ENCODE data around the gene RASIP1. TPM values are rescaled to one million over a fixed set of nuclear protein-coding genes. Genes with fewer than 3 reads are reported as not detected.
"Not testable (repeated sequence)": the region's sequence is repeated elsewhere in the genome, so short reads cannot be mapped to it uniquely, and the experiment has no call there.

The RASIP1 gene
- total RNA-seq, 1 donor from 2014 or later = 31.2 TPM

DNA sequence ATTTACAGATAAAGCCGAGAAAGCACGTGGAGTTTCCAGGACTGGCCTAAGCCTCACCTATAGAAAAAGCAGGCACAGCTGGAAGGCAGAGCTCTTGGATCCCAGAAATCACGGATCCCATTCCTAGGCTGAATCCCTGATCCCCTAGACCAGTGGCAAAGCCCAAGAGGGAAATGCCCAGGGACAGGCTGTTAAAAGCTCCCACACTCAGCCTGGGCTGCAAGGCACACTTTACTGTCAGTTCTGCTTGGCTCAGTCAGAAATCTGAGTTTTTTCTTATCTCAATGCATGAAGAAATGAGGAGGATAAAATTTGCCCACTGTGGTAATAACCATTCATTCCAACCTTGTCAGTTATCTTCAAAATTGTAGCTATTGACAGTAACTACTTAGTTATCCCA, 52.6 kb downstream of the RASIP1 start:
- Histone ChIP-seq H3K27ac (no peak overlapping the region), H3K36me3 (no peaks in the 10 kb centered on the region), H3K4me1 (no peaks in the 10 kb centered on the region), H3K9me3 (no peaks in the 10 kb centered on the region), H3K27me3 (no peaks in the 10 kb centered on the region), H3K4me3 (no peak overlapping the region)
- intact Hi-C loops (cut with DNase I) = no loop called here
- DNase-seq (ENCODE audit: extremely low spot score in 2 of 2) = no peak
- no peak for TF ChIP-seq POLR2AphosphoS5 (IDR thresholded peaks at IDR 0.05; ENCODE audit: insufficient read depth in 1 of 2, low read depth in 1 of 2)
- TF ChIP-seq, protein P1, sequence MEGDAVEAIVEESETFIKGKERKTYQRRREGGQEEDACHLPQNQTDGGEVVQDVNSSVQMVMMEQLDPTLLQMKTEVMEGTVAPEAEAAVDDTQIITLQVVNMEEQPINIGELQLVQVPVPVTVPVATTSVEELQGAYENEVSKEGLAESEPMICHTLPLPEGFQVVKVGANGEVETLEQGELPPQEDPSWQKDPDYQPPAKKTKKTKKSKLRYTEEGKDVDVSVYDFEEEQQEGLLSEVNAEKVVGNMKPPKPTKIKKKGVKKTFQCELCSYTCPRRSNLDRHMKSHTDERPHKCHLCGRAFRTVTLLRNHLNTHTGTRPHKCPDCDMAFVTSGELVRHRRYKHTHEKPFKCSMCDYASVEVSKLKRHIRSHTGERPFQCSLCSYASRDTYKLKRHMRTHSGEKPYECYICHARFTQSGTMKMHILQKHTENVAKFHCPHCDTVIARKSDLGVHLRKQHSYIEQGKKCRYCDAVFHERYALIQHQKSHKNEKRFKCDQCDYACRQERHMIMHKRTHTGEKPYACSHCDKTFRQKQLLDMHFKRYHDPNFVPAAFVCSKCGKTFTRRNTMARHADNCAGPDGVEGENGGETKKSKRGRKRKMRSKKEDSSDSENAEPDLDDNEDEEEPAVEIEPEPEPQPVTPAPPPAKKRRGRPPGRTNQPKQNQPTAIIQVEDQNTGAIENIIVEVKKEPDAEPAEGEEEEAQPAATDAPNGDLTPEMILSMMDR (IDR thresholded peaks at IDR 0.05) = no peak

- H3K27ac ChIP-seq; H3K27me3 ChIP-seq; H3K4me1 ChIP-seq; intact Hi-C loops (cut with DNase I); DNase-seq (ENCODE audit: extremely low spot score in 2 of 2); H3K36me3 ChIP-seq; H3K9me3 ChIP-seq; H3K4me3 ChIP-seq: not testable (repeated sequence)
These were observed 53.8 kb downstream of the RASIP1 start for GRCh38 chr19:48686637-48687036.

GRCh38 chr19:48686088-48686487, 54.3 kb downstream of the RASIP1 start:
- no peaks in the 10 kb centered on the region for H3K9me3 ChIP-seq
- H3K27ac ChIP-seq = no peak overlapping the region
- H3K4me3 ChIP-seq = no peak overlapping the region
- no peaks in the 10 kb centered on the region for H3K27me3 ChIP-seq
- no peaks in the 10 kb centered on the region for H3K36me3 ChIP-seq
- no peak for DNase-seq (ENCODE audit: extremely low spot score in 2 of 2)
- intact Hi-C loops (cut with DNase I) = no loop called here
- TF ChIP-seq POLR2A (IDR thresholded peaks at IDR 0.05) (no peak), POLR2AphosphoS5 (IDR thresholded peaks at IDR 0.05; ENCODE audit: insufficient read depth in 1 of 2, low read depth in 1 of 2) (no peak)
- TF ChIP-seq, protein P1 (IDR thresholded peaks at IDR 0.05) = no peak
- H3K4me1 ChIP-seq = no peaks in the 10 kb centered on the region

DNA sequence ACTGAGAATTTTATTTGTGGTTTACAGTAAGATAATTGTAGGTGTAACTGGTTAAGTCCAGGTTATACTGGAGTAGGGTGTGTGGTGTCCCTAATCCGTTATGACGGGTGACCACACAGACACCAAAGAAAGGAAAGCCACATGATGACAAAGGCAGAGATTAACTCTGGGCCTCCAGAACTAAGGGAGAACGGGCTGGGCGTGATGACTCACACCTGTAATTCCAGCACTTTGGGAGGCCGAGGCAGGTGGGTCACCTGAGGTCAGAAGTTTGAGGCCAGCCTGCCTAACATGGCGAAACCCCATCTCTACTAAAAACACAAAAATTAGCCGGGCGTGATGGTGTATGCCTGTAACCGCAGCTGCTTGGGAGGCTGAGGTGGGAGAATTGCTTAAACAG, 54.8 kb downstream of the RASIP1 start:
- no peaks in the 10 kb centered on the region for H3K9me3 ChIP-seq
- no peaks in the 10 kb centered on the region for H3K4me1 ChIP-seq
- H3K36me3 ChIP-seq = no peaks in the 10 kb centered on the region
- intact Hi-C loops (cut with DNase I) = no loop called here
- H3K27ac ChIP-seq = no peak overlapping the region
- no peak overlapping the region for H3K4me3 ChIP-seq
- no peak for DNase-seq (ENCODE audit: extremely low spot score in 2 of 2)
- TF ChIP-seq, protein P1 (IDR thresholded peaks at IDR 0.05) = no peak
- no peak for TF ChIP-seq POLR2AphosphoS5 (IDR thresholded peaks at IDR 0.05; ENCODE audit: insufficient read depth in 1 of 2, low read depth in 1 of 2)
- no peak for TF ChIP-seq POLR2A (IDR thresholded peaks at IDR 0.05)
- H3K27me3 ChIP-seq = no peaks in the 10 kb centered on the region

DNA sequence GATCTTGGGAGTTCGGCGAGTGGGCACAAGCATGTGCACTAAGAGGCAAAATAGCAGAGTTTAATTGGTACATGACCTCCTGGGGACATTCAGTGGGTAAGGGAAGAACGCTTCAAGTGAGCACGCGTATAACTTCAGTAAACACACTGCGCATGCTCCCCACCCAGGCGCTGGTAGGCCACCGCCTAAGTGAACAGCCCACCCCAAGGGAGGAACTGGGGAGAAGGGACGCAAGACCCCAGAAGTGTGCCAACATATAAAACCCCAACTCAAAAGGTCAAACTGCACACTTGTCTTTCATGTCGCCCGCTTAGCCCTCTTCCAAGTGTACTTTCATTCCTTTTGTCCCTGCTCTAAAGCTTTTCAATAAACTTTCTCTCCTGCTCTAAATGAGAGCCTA, 57.1 kb downstream of the RASIP1 start:
- no peak overlapping the region for H3K27ac ChIP-seq
- DNase-seq (ENCODE audit: extremely low spot score in 2 of 2) = no peak
- no peaks in the 10 kb centered on the region for H3K4me1 ChIP-seq
- no peak overlapping the region for H3K4me3 ChIP-seq
- H3K9me3 ChIP-seq = no peaks in the 10 kb centered on the region
- no peaks in the 10 kb centered on the region for H3K36me3 ChIP-seq
- no peaks in the 10 kb centered on the region for H3K27me3 ChIP-seq
- intact Hi-C loops (cut with DNase I) = no loop called here
- no peak for TF ChIP-seq POLR2A (IDR thresholded peaks at IDR 0.05)
- no peak for TF ChIP-seq POLR2AphosphoS5 (IDR thresholded peaks at IDR 0.05; ENCODE audit: insufficient read depth in 1 of 2, low read depth in 1 of 2)
- TF ChIP-seq, protein P1 (IDR thresholded peaks at IDR 0.05) = no peak

GRCh38 chr19:48681127-48681470, 59.3 kb downstream of the RASIP1 start:
- no peak for TF ChIP-seq POLR2AphosphoS5 (IDR thresholded peaks at IDR 0.05; ENCODE audit: insufficient read depth in 1 of 2, low read depth in 1 of 2)
- TF ChIP-seq POLR2A (IDR thresholded peaks at IDR 0.05) = no peak
- TF ChIP-seq, protein P1 (IDR thresholded peaks at IDR 0.05) = no peak
- Histone ChIP-seq H3K4me1 (no peaks in the 10 kb centered on the region), H3K9me3 (no peaks in the 10 kb centered on the region), H3K36me3 (no peaks in the 10 kb centered on the region), H3K27me3 (no peaks in the 10 kb centered on the region), H3K27ac (no peak overlapping the region), H3K4me3 (no peak overlapping the region)
- intact Hi-C loops (cut with DNase I) = no loop called here
- no peak for DNase-seq (ENCODE audit: extremely low spot score in 2 of 2)
